GM12873 (cell line): Measurements from ENCODE around the gene GPC3.

ENCODE experiments used
- TF ChIP-seq, protein P1 (sequence below): IDR thresholded peaks from 2 replicates; pipeline ENCODE4 v1.5.1; 2012; ENCODE audit warnings: low read depth, mild to moderate bottlenecking, moderate library complexity, low read length, control low read depth; ENCODE audit not compliant: insufficient read depth; ENCODE audit errors: missing control alignments

GPC3 gene

DNA sequence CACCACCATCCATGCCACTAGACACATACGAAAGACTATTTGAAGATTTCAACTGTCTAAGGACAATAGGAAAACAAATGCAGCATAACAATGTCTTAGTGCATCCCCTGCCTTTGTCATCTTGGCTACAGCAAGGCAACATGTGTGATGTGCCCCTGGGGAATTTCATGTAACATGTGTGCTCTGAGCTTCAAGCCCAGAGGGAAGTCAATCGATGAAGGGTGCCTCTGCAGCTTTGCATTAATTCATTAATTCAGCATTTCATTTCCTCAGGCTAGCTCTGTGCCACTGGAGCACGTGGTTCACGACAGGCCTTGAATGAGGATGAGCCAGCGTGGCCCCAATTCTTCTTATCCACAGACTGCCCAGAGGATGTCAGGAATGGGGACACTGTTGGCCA, 316.2 kb downstream of the GPC3 start:
- TF ChIP-seq, protein P1, sequence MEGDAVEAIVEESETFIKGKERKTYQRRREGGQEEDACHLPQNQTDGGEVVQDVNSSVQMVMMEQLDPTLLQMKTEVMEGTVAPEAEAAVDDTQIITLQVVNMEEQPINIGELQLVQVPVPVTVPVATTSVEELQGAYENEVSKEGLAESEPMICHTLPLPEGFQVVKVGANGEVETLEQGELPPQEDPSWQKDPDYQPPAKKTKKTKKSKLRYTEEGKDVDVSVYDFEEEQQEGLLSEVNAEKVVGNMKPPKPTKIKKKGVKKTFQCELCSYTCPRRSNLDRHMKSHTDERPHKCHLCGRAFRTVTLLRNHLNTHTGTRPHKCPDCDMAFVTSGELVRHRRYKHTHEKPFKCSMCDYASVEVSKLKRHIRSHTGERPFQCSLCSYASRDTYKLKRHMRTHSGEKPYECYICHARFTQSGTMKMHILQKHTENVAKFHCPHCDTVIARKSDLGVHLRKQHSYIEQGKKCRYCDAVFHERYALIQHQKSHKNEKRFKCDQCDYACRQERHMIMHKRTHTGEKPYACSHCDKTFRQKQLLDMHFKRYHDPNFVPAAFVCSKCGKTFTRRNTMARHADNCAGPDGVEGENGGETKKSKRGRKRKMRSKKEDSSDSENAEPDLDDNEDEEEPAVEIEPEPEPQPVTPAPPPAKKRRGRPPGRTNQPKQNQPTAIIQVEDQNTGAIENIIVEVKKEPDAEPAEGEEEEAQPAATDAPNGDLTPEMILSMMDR = no peak

DNA sequence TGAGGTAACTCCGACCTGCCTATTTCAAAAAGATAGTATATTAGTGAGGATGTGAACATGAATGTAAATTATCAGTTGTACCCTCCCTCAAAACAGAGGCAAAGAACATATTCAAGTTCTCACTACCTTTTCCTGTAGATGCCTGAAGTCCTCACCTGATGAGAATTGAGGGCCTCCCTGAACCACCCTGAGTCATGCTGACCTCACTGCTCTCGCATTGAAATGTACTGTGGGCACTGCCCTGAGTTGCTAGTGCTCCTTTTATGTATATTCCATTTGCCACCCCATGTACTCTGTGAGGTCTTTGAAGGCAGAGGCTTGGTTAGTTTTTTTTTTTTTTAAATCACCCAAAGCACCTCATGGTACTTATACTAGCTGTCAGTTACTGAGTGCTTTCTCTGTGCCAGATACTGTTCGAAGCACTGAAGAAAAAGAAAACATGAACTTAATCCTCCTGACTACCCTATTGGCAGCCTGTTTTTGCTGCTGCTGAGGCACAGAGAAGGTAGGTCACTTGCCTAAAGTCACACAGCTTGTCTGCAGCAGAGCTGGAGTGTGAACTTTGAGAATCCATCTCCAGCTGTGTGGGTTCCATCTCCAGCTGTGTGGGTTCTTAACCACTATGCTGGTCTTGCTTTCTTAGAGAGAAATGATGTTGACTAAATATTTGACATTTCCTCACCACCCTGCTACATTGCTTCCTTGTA, 317.0 kb downstream of the GPC3 start:
- TF ChIP-seq, protein P1 = no peak

DNA sequence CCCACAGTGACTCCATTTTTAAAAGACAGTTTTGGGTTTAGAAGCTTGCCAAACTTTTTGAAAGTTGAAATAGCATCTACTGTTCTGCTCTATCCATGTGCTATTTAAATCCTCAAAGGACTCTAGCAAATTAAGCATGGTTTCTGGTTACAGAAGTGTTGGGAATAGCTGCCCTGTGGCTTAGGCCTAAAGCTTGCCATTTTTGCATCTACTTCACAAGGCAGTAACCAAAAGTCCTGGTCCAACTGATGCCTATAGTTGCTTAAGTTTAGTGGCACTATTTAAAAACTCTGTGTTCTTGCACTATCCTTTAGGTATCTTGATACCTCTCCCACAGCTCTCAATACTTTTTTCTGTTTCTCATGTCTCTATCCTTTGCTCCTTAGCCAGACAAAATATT, 319.1 kb downstream of the GPC3 start:
- TF ChIP-seq, protein P1 = no peak

DNA sequence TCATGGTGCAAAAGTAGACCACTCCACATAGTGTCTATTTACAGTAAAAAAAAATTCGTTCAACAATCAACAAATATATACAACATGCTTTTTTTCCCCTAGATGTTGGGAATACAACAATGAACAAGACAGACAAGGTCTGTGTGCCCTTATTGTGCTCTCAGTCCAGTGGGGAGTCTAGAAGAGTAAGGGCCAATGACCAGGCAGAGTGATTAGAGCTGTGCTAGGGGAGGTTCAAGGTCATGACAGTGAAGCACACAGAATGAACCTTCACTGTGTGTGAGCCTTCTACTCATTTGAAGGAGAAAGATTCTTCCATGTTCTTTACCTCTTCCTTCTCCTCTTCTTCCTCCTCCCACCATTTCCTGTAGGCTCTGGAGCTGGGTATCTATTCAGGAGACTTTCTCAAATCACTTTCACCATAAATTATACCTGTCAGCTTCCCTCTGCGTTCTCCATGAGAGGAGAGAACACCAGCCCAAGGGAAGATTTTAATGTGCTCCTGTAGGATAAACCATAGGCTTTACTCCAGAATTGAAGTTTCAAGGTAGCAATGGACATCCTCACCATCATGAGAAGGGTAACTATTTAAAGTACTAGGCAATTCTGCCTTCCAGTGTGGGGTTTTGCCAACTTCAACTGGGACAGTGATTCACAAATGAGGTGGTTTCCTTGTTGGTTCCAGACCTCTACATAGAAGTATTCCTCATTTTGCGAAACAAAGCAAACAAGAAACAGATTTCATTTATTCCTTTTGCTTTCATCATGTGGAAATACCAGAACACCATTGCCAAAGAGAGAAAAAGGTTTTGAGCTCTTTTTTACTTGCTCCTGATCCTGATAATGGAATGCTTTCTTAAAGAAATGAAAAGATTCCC, 323.2 kb downstream of the GPC3 start:
- TF ChIP-seq, protein P1 = no peak

DNA sequence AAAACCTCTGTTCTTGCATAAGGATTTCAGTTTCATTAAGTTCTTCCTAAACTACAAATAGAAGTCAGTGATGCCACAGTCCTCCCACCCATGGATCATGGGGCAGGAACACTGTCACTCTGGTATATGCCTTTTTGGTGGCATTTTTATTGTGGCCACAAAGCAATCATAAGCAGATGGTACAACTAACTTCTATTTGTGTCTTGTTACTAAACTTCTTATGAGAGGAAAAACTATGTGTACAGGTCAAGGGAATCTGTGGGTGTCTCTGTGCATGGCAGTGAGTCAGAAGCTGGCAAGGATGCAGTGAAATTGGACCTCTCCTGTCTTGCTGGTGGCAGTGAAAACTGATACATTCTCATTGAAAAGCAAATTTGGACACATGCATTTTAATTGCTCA, 325.1 kb downstream of the GPC3 start:
- TF ChIP-seq, protein P1 = no peak

DNA sequence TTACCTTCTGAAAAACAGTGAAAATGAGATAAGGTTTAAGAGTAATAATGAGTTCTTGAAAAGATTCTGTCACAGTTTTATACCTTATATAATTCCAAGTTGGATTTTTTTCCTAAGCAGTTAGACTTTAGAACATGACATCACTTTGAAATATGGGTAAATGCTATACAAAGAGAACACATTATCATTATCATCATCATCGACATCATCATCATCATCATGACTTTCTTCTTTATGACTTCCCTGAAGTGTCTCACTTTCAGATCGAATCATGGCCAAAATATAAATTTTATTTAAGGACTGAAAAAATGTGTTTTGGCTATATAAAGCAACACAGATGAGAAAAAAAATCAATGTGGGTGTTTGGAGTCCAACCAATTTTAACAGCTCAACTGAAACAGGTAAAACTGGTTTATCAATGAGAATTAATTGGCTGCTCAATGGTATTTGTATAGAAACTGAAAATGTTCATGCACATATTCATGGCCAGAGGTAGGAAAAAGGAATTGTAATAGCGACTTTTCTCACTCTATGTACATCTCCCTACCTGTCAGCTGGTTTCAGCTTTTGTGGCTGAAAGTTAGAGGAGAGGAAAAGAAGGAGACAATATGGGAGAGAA, 327.0 kb downstream of the GPC3 start:
- TF ChIP-seq, protein P1 = no peak
